Right atrium auricular region (tissue), 2 donors: Measurements from ENCODE around the gene ICA1. TPM values are rescaled to one million over a fixed set of nuclear protein-coding genes. Genes with fewer than 3 reads are reported as not detected.

Experiments
- DNase-seq: peaks from one replicate; pipeline ENCODE4 v3.0.0-alpha.2; 2019; ENCODE audit warnings: low spot score
- H3K27ac ChIP-seq, 2 donors: fragments of 200-600 bp; sonication (generic); 1 replicate in 1 of 2; 2 replicates in 1 of 2; pipeline ENCODE4 v1.5.1; 2016 to 2019
- H3K27me3 ChIP-seq, 2 donors: fragments of 200-600 bp; sonication (generic); one replicate each; pipeline versions ENCODE4 v1.5.1 to v1.6.0; 2017 to 2019
- H3K36me3 ChIP-seq: fragments of 200-600 bp; sonication (generic); one replicate; pipeline ENCODE4 v1.5.1; 2016
- H3K4me1 ChIP-seq, 2 donors: fragments of 200-600 bp; sonication (generic); one replicate each; pipeline versions ENCODE4 v1.5.1 to v1.6.0; 2017 to 2019
- H3K4me3 ChIP-seq, 2 donors: fragments of 200-600 bp; sonication (generic); 1 replicate in 1 of 2; 2 replicates in 1 of 2; pipeline ENCODE4 v1.5.1; 2017 to 2019; ENCODE audit warnings: mild to moderate bottlenecking in 1 of 2, moderate library complexity in 1 of 2
- H3K9me3 ChIP-seq, 2 donors: fragments of 200-600 bp; sonication (generic); one replicate each; pipeline ENCODE4 v1.5.1; 2019
- CTCF ChIP-seq, 2 donors: fragments of 200-600 bp; sonication (generic); IDR thresholded peaks; one replicate each; pipeline ENCODE4 v1.5.1; 2019; ENCODE audit warnings: antibody characterized with exemption in 2 of 2
- total RNA-seq, 2 donors: library from RNA; depleted of rRNA; stranded (reverse); fragments of >200 nt; gene quantifications; one replicate each; pipeline ENCODE4 v1.1.0, GENCODE V29; 2016

ICA1 gene
- total RNA-seq, 2 donors from 2014 or later: 39.4 to 51.8 TPM

- H3K36me3 ChIP-seq: no peaks in the 10 kb centered on the region
- H3K27ac ChIP-seq: no peak overlapping the region
- no peaks in the 10 kb centered on the region for H3K4me1 ChIP-seq
- no peaks in the 10 kb centered on the region for H3K9me3 ChIP-seq
- no peak for DNase-seq
- no peak for TF ChIP-seq CTCF (IDR thresholded peaks at IDR 0.05)
- H3K27me3 ChIP-seq: no peaks in the 10 kb centered on the region
- no peak overlapping the region for H3K4me3 ChIP-seq
These were observed 102.4 kb downstream of the ICA1 start for GRCh38 chr7:8159595-8159994.

- no peaks in the 10 kb centered on the region for H3K27me3 ChIP-seq
- no peak for DNase-seq
- H3K27ac ChIP-seq: no peak overlapping the region
- no peak for TF ChIP-seq CTCF (IDR thresholded peaks at IDR 0.05)
- H3K4me1 ChIP-seq: no peaks in the 10 kb centered on the region
- no peak overlapping the region for H3K4me3 ChIP-seq
- H3K36me3 ChIP-seq: no peaks in the 10 kb centered on the region
- H3K9me3 ChIP-seq: no peaks in the 10 kb centered on the region
These were observed 104.7 kb downstream of the ICA1 start for GRCh38 chr7:8157296-8157695.

- no peaks in the 10 kb centered on the region for H3K36me3 ChIP-seq
- no peaks in the 10 kb centered on the region for H3K4me1 ChIP-seq
- no peak for TF ChIP-seq CTCF (IDR thresholded peaks at IDR 0.05)
- H3K4me3 ChIP-seq: no peak overlapping the region
- DNase-seq: no peak
- H3K27me3 ChIP-seq: no peaks in the 10 kb centered on the region
- H3K27ac ChIP-seq: no peak overlapping the region
- no peaks in the 10 kb centered on the region for H3K9me3 ChIP-seq
These were observed 106.1 kb downstream of the ICA1 start for GRCh38 chr7:8155836-8156235.

- Histone ChIP-seq H3K27me3 (no peaks in the 10 kb centered on the region), H3K36me3 (no peaks in the 10 kb centered on the region), H3K4me3 (no peak overlapping the region), H3K27ac (no peak overlapping the region), H3K9me3 (no peaks in the 10 kb centered on the region), H3K4me1 (no peaks in the 10 kb centered on the region)
- no peak for TF ChIP-seq CTCF (IDR thresholded peaks at IDR 0.05)
- DNase-seq: no peak
These were observed 107.7 kb downstream of the ICA1 start for GRCh38 chr7:8154272-8154671.

GRCh38 chr7:8152489-8153192, 109.3 kb downstream of the ICA1 start:
- no peak overlapping the region for H3K4me3 ChIP-seq
- DNase-seq: no peak
- no peaks in the 10 kb centered on the region for H3K27me3 ChIP-seq
- no peak for TF ChIP-seq CTCF (IDR thresholded peaks at IDR 0.05)
- H3K4me1 ChIP-seq: peaks cover 0 to 8% of the 10 kb centered on the region in 2 donors
- no peaks in the 10 kb centered on the region for H3K9me3 ChIP-seq
- H3K36me3 ChIP-seq: no peaks in the 10 kb centered on the region
- no peak overlapping the region for H3K27ac ChIP-seq
